MCF 10A (cell line): ENCODE data around the gene TFPI. TPM values are rescaled to one million over a fixed set of nuclear protein-coding genes. Genes with fewer than 3 reads are reported as not detected.
A peak's percentile ranks its signal among the peaks of the same experiment; 100 is the strongest.
"Not testable (repeated sequence)": the region's sequence is repeated elsewhere in the genome, so short reads cannot be mapped to it uniquely, and the experiment has no call there.

Experiments
- BruUV-seq: library from RNA; stranded (reverse); fragments of 400-500 nt; replicated peaks from 2 replicates; lab custom pipeline; 2021; lab: Mats Ljungman, UMichigan
- CTCF ChIA-PET: fragments of 300-600 bp; sonication (Branson Sonifier 250); formaldehyde crosslinking; extraction: SDS; loops from one replicate; lab custom pipeline; 2021; ENCODE audit warnings: antibody characterized with exemption, inconsistent platforms; lab: Yijun Ruan, JAX
- POLR2A ChIA-PET: fragments of 300-600, 350-650 bp; sonication (Branson Sonifier 250); formaldehyde crosslinking; extraction: SDS; loops from one replicate; lab custom pipeline; 2020; ENCODE audit warnings: antibody characterized with exemption, inconsistent platforms; lab: Yijun Ruan, JAX
- DNase-seq: peaks from one replicate; pipeline ENCODE4 v3.0.0-alpha.2; 2018; ENCODE audit not compliant: unreplicated experiment
- H3K27ac Mint-ChIP-seq: one replicate; pipeline ENCODE4 v1.8.0; 2022; ENCODE audit warnings: mild to moderate bottlenecking, low read depth, mixed read lengths; ENCODE audit not compliant: unreplicated experiment
- H3K27me3 Mint-ChIP-seq: one replicate; pipeline ENCODE4 v1.8.0; 2022; ENCODE audit warnings: mixed read lengths; ENCODE audit not compliant: insufficient read depth, unreplicated experiment
- H3K36me3 Mint-ChIP-seq: one replicate; pipeline ENCODE4 v1.8.0; 2022; ENCODE audit warnings: mild to moderate bottlenecking, moderate library complexity, mixed read lengths; ENCODE audit not compliant: insufficient read depth, unreplicated experiment
- H3K4me1 Mint-ChIP-seq: one replicate; pipeline ENCODE4 v1.8.0; 2022; ENCODE audit warnings: mixed read lengths; ENCODE audit not compliant: insufficient read depth, unreplicated experiment
- H3K4me3 Mint-ChIP-seq: one replicate; pipeline ENCODE4 v1.8.0; 2022; ENCODE audit warnings: mild to moderate bottlenecking, moderate library complexity, mixed read lengths; ENCODE audit not compliant: unreplicated experiment
- H3K9me3 Mint-ChIP-seq: one replicate; pipeline ENCODE4 v1.8.0; 2022; ENCODE audit warnings: mixed read lengths; ENCODE audit not compliant: unreplicated experiment
- CTCF ChIP-seq: fragments of 200-600 bp; IDR thresholded peaks from one replicate; pipeline ENCODE4 v1.8.0; 2022; ENCODE audit warnings: antibody characterized with exemption, mild to moderate bottlenecking; ENCODE audit not compliant: unreplicated experiment
- intact Hi-C: fragments of 100-400 bp; cut with micrococcal nuclease; formaldehyde crosslinking; loops from 2 replicates; pipeline ENCODE4 v1.14.1; 2022
- total RNA-seq: library from RNA; stranded (reverse); gene quantifications from 2 replicates; pipeline ENCODE4 v1.2.3, GENCODE V29; 2022

The TFPI gene
- total RNA-seq, 1 experiment from 2014 or later: 67.4 TPM

DNA sequence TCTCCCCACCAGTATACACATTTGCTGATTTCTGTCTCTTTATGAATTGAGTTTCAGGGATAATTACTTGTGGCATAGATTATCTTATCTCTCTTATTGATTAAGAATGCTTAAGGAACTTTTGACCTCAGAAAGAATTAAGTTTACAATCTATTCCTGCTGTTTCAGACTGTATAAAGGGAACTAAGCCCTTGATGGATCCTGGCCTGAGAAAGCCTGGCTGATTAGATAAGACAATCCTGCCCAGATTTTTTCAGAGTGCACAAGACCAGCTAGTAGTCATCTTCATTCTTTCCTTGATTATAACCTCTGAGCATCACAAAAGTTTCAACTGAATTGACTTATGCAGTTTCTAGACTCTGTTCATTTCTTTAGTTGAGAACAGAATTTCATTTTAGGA is 22.7 kb upstream of the TFPI start:
- no TSS peak for BruUV-seq
- Mint-ChIP-seq H3K27ac (no peak overlapping the region), H3K4me3 (no peak overlapping the region), H3K27me3 (no peaks in the 10 kb centered on the region), H3K9me3 (no peaks in the 10 kb centered on the region), H3K4me1 (peaks cover 14% of the 10 kb centered on the region), H3K36me3 (peaks cover 6% of the 10 kb centered on the region)
- CTCF ChIA-PET: interaction anchor here (1.8 to 7.9 kb wide), 2 partner anchors 75 to 716 kb away, joined by 6 to 363 read pairs; no protein-coding TSS in a partner anchor
- no peak for DNase-seq
- intact Hi-C loops: no loop called here
- POLR2A ChIA-PET: interaction anchor here (0.7 to 1.4 kb wide), 2 partner anchors 27 to 77 kb away, joined by 3 to 5 read pairs; no protein-coding TSS in a partner anchor
- TF ChIP-seq CTCF: no peak

DNA sequence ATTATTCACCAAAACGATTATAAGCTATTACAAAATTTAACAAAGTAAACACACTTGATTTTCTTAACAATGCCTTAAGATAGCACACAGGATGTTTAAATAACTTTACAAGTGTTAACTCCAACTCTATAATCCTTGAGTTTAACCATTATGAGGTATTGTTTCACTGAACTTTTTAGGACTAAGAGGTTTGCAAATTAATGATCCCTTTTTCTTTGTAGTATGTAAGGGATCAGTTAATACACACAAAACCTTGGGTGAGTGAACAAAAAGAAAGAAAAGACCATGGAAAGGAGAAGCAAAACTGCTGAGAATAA is 21.5 kb upstream of the TFPI start:
- Mint-ChIP-seq H3K36me3 (peaks cover 6% of the 10 kb centered on the region), H3K27me3 (no peaks in the 10 kb centered on the region), H3K9me3 (no peaks in the 10 kb centered on the region), H3K27ac (no peak overlapping the region), H3K4me1 (peaks cover 9% of the 10 kb centered on the region), H3K4me3 (no peak overlapping the region)
- ChIA-PET CTCF (interaction anchor here (1.1 to 2.2 kb wide), 4 partner anchors 26 to 268 kb away, joined by 3 to 27 read pairs (median 6); no protein-coding TSS in a partner anchor), POLR2A (interaction anchor here (0.8 to 1.4 kb wide), 4 partner anchors 21 to 54 kb away, joined by 3 to 7 read pairs (median 4); partner anchors contain the start of gene TFPI)
- no peak for DNase-seq
- no TSS peak for BruUV-seq
- intact Hi-C loops: no loop called here
- no peak for TF ChIP-seq CTCF

DNA sequence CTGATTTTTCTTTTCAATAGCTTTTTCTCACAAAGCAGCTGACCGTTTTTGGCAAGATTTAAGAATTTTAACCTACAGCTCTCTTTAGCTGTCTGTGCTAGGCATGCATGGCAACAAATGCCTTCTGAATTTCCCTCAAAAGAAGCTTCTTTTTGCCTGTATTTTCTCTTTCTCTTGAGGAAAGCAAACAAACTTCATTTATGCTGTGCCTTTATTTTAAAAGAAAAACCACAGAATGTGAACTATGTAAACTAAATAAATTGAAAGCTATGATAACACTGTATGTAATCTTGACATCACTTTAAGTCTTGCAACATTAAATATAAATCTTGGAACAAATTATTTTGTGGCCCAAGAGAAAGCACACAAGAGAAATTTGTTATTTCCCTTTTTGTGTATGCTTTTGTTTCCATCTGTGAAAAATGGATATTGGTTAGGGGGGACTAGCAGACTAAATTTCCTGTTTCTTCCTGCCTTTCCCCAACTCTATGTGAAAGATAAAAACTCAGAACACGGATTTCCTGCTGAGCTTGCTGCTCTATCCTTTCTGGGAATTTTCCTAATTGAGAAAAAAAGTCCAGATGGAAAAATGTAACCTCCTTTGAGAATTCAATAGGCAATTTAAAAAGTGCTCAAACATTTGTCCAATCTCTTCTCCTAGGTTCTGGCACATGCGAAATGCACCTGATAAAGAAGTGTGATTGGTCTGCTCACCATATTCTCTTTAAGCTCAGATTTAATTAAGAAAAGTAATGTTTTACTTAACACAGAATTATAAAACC is 20.9 kb upstream of the TFPI start:
- Mint-ChIP-seq H3K27ac (peak overlapping the region; percentile 77), H3K27me3 (no peaks in the 10 kb centered on the region), H3K4me1 (peaks cover 9% of the 10 kb centered on the region), H3K9me3 (no peaks in the 10 kb centered on the region), H3K36me3 (peaks cover 6% of the 10 kb centered on the region), H3K4me3 (no peak overlapping the region)
- CTCF ChIA-PET: interaction anchor here (0.5 to 2.2 kb wide), 6 partner anchors 26 to 268 kb away, joined by 3 to 27 read pairs (median 4); no protein-coding TSS in a partner anchor
- TF ChIP-seq CTCF: no peak
- POLR2A ChIA-PET: interaction anchor here (0.6 to 1.4 kb wide), 8 partner anchors 9 to 290 kb away, joined by 3 to 8 read pairs (median 3); partner anchors contain the start of gene TFPI
- peak; percentile 11 for DNase-seq
- no TSS peak for BruUV-seq
- intact Hi-C loops: no loop called here

GRCh38 chr2:187573722-187574121 is 19.5 kb upstream of the TFPI start:
- BruUV-seq: no TSS peak
- Mint-ChIP-seq H3K36me3 (peaks cover 6% of the 10 kb centered on the region), H3K9me3 (no peaks in the 10 kb centered on the region), H3K4me1 (peaks cover 9% of the 10 kb centered on the region), H3K27ac (no peak overlapping the region), H3K4me3 (no peak overlapping the region), H3K27me3 (no peaks in the 10 kb centered on the region)
- ChIA-PET POLR2A (no interaction called here), CTCF (interaction anchor here (0.7 to 3.6 kb wide), 3 partner anchors 19 to 74 kb away, joined by 5 to 27 read pairs (median 18); no protein-coding TSS in a partner anchor)
- intact Hi-C loops: no loop called here
- TF ChIP-seq CTCF: no peak
- no peak for DNase-seq

DNA sequence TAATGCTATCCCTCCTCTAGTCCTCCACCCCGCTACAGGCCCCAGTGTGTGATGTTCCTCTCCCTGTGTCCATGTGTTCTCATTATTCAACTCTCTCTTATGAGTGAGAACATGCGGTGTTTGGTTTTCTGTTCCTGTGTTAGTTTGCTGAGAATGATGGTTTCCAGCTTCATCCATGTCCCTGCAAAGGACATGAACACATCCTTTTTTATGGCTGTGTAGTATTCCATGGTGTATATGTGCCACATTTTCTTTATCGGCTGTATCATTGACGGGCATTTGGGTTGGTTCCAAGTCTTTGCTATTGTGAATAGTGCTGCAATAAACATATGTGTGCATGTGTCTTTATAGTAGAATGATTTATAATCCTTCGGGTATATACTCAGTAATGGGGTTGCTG is 17.8 kb upstream of the TFPI start:
- CTCF ChIA-PET: interaction anchor here (3.6 kb wide), 1 partner anchor 72 kb away, joined by 18 read pairs; no protein-coding TSS in a partner anchor
- DNase-seq, H3K27me3 Mint-ChIP-seq, H3K4me1 Mint-ChIP-seq, intact Hi-C loops, POLR2A ChIA-PET, H3K36me3 Mint-ChIP-seq, H3K4me3 Mint-ChIP-seq, H3K27ac Mint-ChIP-seq, H3K9me3 Mint-ChIP-seq, BruUV-seq: not testable (repeated sequence)
